ENCODE data around the gene PTCH2.
"Not testable (repeated sequence)": the region's sequence is repeated elsewhere in the genome, so short reads cannot be mapped to it uniquely, and the experiment has no call there.

Gene PTCH2

GRCh38 chr1:44801491-44802305, 41.4 kb downstream of the PTCH2 start:
- no peak for DNase-seq

GRCh38 chr1:44799770-44800584, 43.1 kb downstream of the PTCH2 start, which contains the start of gene PLK3:
Gene PLK3, plus strand, starts transcription at chr1:44800377. Its CDS starts 87 bp downstream, at chr1:44800464.
- DNase-seq: peak; percentile 81

GRCh38 chr1:44798481-44799365, 44.3 kb downstream of the PTCH2 start:
- DNase-seq: no peak

- DNase-seq: not testable (repeated sequence)
Observed at GRCh38 chr1:44797886-44798285, 45.2 kb downstream of the PTCH2 start.

- no peak for DNase-seq
Observed at GRCh38 chr1:44792736-44793502, 50.1 kb downstream of the PTCH2 start.

- DNase-seq: no peak
Observed at GRCh38 chr1:44790968-44791801, 51.9 kb downstream of the PTCH2 start.

- DNase-seq: no peak
Observed at GRCh38 chr1:44788120-44788860, 54.8 kb downstream of the PTCH2 start, which contains the start of gene BEST4. Gene BEST4, minus strand, starts transcription at chr1:44788170. Its CDS starts 465 bp downstream, at chr1:44787705.

- DNase-seq: no peak
Observed at GRCh38 chr1:44787506-44787905, 55.5 kb downstream of the PTCH2 start.

- no peak for DNase-seq
Observed at GRCh38 chr1:44786841-44787426, 56.1 kb downstream of the PTCH2 start.

- DNase-seq: no peak
Observed at GRCh38 chr1:44786138-44786840, 56.8 kb downstream of the PTCH2 start.

- no peak for DNase-seq
Observed at GRCh38 chr1:44785501-44786137, 57.4 kb downstream of the PTCH2 start.

GRCh38 chr1:44785029-44785380, 58.0 kb downstream of the PTCH2 start:
- DNase-seq: no peak

- no peak for DNase-seq
Observed at GRCh38 chr1:44784094-44785028, 58.7 kb downstream of the PTCH2 start.

GRCh38 chr1:44783697-44784093, 59.4 kb downstream of the PTCH2 start:
- DNase-seq: no peak

GRCh38 chr1:44780583-44781121, 62.4 kb downstream of the PTCH2 start:
- no peak for DNase-seq

- no peak for DNase-seq
Observed at GRCh38 chr1:44778705-44779576, 64.1 kb downstream of the PTCH2 start.

Data from NCI-H1436 treated with DMSO at 0.1 percent for 48 hours (cell line).